Measurements from ENCODE around the gene RBMS2.
A peak's percentile ranks its signal among the peaks of the same experiment; 100 is the strongest.

Gene RBMS2

GRCh38 chr12:56578983-56579546, 57.4 kb downstream of the RBMS2 start:
- DNase-seq (ENCODE audit: extremely low read depth in 1 of 2, low read depth in 1 of 2): no peak

DNA sequence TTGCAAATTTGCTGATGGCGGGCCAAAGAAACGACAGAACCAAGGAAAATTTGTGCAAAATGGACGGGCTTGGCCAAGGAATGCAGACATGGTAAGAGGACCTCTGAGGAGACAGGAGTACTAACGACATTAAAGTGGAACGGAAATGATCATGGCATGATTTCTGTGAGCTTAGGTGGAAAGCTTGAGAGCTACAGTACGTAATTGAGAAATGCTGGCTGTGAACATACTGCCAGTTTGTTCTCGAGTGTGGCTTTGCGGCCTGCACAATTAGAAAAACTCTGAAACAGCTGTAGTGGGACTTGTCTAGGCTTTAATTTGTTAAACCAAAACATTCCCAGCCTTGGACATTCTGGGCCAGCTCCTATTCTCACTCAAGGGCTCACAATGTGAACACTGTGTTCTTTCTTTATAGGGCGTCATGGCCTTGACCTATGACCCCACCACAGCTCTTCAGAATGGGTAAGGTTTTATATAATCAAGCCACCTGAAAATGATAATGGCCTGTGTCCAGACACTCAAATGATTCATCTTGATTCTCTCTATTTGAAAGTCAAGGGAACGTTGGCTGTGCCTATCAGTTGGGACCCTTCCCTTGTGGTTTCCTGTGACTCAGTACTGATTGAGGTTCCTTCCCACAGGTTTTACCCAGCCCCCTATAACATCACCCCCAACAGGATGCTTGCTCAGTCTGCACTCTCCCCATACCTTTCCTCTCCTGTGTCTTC, 60.0 kb downstream of the RBMS2 start:
- DNase-seq (ENCODE audit: extremely low read depth in 1 of 2, low read depth in 1 of 2): peak in 1 of 2 donors; percentile 49

DNA sequence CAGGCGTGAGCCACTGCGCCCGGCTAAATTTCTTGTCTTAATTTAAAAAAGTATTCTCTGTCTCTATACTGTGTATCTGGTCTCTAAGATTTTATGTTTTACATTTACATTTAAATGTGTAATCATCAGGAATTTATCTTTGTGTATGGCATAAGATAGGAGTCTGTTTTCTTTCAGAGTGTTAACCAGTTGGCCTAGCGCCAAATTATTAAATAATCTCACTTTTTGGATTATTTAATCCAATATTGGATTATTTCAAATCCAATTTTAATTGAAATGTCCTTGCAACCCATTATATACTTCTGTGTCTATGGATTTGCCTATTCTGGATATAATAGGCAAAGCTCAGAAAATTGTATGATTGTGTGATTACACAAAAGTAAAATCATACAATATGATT, 63.5 kb downstream of the RBMS2 start:
- no peak for DNase-seq (ENCODE audit: extremely low read depth in 1 of 2, low read depth in 1 of 2)

DNA sequence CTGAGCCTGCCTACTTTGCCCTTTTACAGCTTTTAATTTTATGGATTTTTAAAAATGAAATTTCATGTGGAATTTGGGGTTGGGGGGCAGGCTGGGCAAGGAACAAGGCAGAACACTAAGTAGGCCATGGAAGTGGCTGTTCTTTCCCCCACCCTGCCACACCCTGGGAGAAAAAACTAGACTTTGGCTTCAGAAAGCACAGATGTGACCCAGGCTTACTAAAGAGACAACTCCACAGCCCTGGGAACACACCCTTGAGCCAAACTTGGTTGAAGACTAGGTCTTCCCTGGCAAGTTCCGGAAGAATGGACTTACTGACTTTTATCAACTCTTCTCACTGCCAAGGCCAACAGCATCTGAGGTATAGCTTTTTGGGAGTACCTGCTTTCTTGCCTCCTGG, 68.2 kb downstream of the RBMS2 start:
- no peak for DNase-seq (ENCODE audit: extremely low read depth in 1 of 2, low read depth in 1 of 2)

DNA sequence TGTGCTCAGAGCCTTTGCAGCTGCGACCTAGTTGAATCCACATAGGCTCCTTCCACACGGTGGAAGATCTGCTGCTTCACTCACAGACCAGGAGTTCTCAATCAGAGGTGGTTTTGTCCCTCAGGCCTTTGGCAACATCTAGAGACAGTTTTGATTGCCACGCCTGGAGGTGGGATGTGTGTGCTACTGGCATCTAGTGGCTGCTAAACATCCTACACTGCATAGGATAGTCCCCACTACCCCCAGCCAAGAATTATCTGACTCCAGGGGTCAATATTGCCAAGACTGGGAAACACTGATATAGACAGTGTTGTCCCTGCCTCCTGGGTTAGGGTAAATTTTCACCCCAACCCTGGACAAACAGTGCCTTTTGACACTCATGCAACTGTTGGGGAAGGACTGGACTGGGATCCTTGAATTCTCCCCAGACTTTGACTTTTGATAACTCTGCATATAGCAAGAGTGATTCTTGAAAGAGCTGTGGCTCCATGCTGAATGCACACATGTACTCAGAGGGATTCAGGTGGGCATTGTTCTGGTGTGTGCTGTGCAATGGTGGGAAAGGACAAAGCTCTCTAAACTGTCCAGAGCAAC, 68.7 kb downstream of the RBMS2 start:
- peak in 1 of 2 donors; percentile 12 for DNase-seq (ENCODE audit: extremely low read depth in 1 of 2, low read depth in 1 of 2)

GRCh38 chr12:56591126-56591525, 69.5 kb downstream of the RBMS2 start:
- no peak for DNase-seq (ENCODE audit: extremely low read depth in 1 of 2, low read depth in 1 of 2)

DNA sequence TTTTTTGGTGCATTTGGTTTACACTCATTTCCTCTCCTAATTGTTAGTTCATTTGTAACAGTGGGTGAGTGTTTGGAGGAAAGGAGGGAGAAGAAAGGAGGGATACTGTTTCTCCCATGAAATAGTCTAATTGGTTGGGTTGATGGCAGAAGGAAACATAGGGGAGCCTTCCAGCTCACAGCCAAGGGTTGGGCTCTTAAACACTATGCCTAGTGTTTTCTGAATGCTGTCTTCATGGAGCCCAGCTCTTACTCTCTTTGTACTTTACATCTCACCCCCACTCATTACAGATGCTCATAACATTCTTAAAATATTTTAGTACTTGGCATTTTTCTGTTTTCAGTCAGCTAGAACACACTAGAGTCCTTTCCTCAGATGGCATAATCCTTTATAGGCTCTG, 70.3 kb downstream of the RBMS2 start:
- no peak for DNase-seq (ENCODE audit: extremely low read depth in 1 of 2, low read depth in 1 of 2)

DNA sequence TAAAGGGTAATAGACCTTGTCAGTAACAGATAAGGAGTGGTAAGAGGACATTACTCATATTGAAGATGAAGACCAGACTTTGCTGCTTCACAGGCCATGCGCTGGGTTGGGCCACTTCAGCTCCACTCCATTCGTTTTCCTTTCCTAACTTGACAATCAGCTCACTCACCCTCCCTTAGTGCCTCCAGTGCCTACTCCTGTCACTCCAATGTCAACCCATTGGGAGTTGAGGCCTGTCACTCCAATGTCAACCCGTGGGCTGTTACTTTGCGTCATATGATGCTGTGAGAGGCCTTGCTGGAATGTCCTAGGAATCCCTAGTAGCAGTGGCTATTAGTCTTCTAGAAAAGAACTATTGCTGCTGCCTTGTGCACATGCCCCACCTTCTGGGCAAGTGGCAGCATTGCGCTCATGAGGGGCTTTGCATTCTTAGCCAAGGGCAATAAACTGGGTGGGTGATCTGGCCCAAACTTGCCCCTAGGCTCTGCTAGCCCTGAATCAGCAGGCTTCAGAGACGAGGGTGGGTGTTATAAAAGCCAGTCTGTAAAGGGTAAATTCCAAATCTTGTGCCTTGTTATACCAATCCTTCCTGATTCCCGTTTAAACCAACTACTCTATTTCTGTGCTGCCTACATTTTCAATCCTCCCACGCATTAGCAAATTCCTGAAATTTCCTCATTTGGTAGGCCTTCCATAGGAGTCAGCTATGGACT, 72.4 kb downstream of the RBMS2 start:
- peak in 1 of 2 donors; percentile 37 for DNase-seq (ENCODE audit: extremely low read depth in 1 of 2, low read depth in 1 of 2)

- DNase-seq (ENCODE audit: extremely low read depth in 1 of 2, low read depth in 1 of 2): no peak
These were observed 75.2 kb downstream of the RBMS2 start for GRCh38 chr12:56596815-56597214.

DNA sequence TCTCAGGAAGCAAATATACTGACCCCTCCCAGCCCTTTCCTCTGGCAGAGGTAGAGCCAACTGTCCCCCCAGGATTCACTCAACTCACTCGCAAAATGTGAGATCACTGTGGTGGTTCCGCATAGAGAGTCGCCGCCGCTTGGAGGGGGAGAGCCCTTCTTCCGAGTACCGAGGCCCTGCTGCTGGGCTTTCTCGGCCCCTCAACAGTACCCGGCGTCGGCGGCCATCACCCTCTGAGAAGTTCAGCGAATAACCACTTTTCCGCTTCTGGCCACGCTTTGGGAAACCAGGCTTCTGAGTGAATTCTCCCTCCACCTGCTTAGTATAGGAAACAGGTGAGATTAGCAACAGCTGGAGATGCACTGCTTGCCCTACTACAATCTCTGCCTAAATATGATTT, 77.4 kb downstream of the RBMS2 start:
- no peak for DNase-seq (ENCODE audit: extremely low read depth in 1 of 2, low read depth in 1 of 2)

DNA sequence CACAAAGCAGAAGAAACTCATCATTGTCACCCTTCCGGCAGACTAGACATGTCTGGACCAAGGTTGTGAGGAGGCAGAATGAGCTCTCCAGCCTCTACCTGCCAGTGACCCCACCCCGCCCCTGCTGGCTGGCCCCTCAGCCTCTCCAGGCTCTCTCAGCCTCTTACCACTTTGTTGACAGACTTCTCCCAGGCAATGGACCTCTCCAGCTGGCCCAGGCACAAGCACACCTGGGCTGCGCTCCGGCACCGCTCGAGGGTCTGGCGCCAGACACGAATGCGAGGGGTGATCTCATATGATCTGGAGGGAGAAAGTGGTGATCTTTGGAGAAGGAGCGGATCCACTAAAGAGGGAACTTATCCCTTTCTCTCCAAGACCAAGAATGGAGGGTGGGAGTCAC, 78.2 kb downstream of the RBMS2 start:
- DNase-seq (ENCODE audit: extremely low read depth in 1 of 2, low read depth in 1 of 2): no peak

- DNase-seq (ENCODE audit: extremely low read depth in 1 of 2, low read depth in 1 of 2): no peak
These were observed 79.1 kb downstream of the RBMS2 start for GRCh38 chr12:56600753-56601152.

- no peak for DNase-seq (ENCODE audit: extremely low read depth in 1 of 2, low read depth in 1 of 2)
These were observed 79.9 kb downstream of the RBMS2 start for GRCh38 chr12:56601503-56601902.

- no peak for DNase-seq (ENCODE audit: extremely low read depth in 1 of 2, low read depth in 1 of 2)
These were observed 80.6 kb downstream of the RBMS2 start for GRCh38 chr12:56602239-56602638.

GRCh38 chr12:56604355-56604754, 82.7 kb downstream of the RBMS2 start:
- DNase-seq (ENCODE audit: extremely low read depth in 1 of 2, low read depth in 1 of 2): no peak

- DNase-seq (ENCODE audit: extremely low read depth in 1 of 2, low read depth in 1 of 2): no peak
These were observed 93.0 kb downstream of the RBMS2 start for GRCh38 chr12:56614627-56615026.

- no peak for DNase-seq (ENCODE audit: extremely low read depth in 1 of 2, low read depth in 1 of 2)
These were observed 94.6 kb downstream of the RBMS2 start for GRCh38 chr12:56616244-56616643.

DNA sequence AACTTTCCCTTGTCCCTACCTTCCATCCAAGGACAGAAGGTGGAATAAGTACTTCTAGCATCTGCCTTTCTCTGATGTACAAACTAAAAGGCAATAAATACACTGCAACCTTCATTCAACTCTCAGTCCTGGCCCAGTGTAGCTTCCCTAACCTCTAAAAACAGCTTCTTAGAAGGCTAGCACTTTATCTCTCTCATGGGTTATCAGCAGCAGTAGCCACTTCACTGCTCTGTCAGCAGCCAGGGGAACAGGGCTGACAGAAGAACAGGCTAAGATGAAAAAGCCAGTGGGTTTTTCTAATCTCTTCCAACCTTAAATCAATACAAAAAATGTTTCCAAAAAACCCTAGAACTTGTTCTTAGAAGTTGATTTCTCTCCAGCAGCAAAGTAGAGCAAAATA, 95.3 kb downstream of the RBMS2 start:
- DNase-seq (ENCODE audit: extremely low read depth in 1 of 2, low read depth in 1 of 2): no peak

DNA sequence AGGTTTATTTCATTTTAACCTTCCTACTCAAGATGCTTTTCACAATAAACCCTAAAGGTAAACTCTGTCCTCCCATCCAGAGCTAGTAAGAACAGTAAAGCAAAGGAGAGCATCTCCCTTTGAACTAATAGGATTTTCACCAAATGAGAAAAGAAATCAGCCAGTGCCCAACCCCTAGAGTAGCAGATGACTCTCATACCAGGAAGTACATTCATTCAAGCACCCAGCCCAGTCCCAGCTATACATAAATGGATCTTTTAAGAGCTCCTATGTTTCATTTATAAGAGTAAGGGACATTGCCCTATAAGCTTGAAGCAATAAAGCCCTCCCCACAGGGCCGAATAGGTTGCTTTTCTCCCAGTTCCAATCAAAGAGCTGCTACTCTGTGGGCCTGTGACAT, 100.9 kb downstream of the RBMS2 start:
- DNase-seq (ENCODE audit: extremely low read depth in 1 of 2, low read depth in 1 of 2): no peak

GRCh38 chr12:56626701-56627100, 105.1 kb downstream of the RBMS2 start:
- DNase-seq (ENCODE audit: extremely low read depth in 1 of 2, low read depth in 1 of 2): no peak

- no peak for DNase-seq (ENCODE audit: extremely low read depth in 1 of 2, low read depth in 1 of 2)
These were observed 107.2 kb downstream of the RBMS2 start for GRCh38 chr12:56628671-56629458.
